Ovary (tissue), 3 donors: Measurements from ENCODE around the gene DERA.

Experiments
- CTCF ChIP-seq, 3 donors: fragments of 450-650 bp in 2 of 3; fragments of 200-600 bp in 1 of 3; IDR thresholded peaks; one replicate each; pipeline versions ENCODE4 v1.5.1 to v1.8.0; 2016 to 2022; ENCODE audit warnings: antibody characterized with exemption in 3 of 3, mild to moderate bottlenecking in 1 of 3
- EP300 ChIP-seq: sonication (generic); formaldehyde crosslinking; IDR thresholded peaks from one replicate; pipeline ENCODE4 v1.6.1; 2017; ENCODE audit warnings: antibody characterized with exemption
- POLR2A ChIP-seq: fragments of 450-650 bp; IDR thresholded peaks from one replicate; pipeline ENCODE4 v1.6.1; 2017; ENCODE audit warnings: antibody characterized with exemption, mild to moderate bottlenecking, moderate library complexity
- donor health status: DM: no; HTN: no; CAD: no.

- TF ChIP-seq CTCF (IDR thresholded peaks at IDR 0.05): no peak
- TF ChIP-seq EP300: no peak
- TF ChIP-seq POLR2A: no peak
Measured at GRCh38 chr12:15928346-15928745, 17.2 kb downstream of the DERA start.
